ENCODE data around the gene SERHL2.
"Not testable (repeated sequence)": the region's sequence is repeated elsewhere in the genome, so short reads cannot be mapped to it uniquely, and the experiment has no call there.

SERHL2 gene

GRCh38 chr22:42614312-42615091, 60.7 kb downstream of the SERHL2 start, which contains the start of gene POLDIP3:
TSS of gene POLDIP3 (minus strand) at chr22:42614883. CDS start at chr22:42614857, 26 bp downstream.
- Mint-ChIP-seq H3K27me3 (no peaks in the 10 kb centered on the region), H3K9me3 (no peaks in the 10 kb centered on the region), H3K4me3 (peak within 1 kb of the TSS; percentile 94), H3K4me1 (ENCODE audit: low read depth) (peaks cover 67% of the 10 kb centered on the region), H3K36me3 (ENCODE audit: low read depth) (peaks cover 61% of the 10 kb centered on the region), H3K27ac (peak within 1 kb of the TSS; percentile 100)
- intact Hi-C loops (cut with micrococcal nuclease), result loop anchor here (2.0 kb wide), 1 partner anchor 34 kb away; the partner anchor contains the start of gene CYB5R3

- Mint-ChIP-seq H3K4me1 (ENCODE audit: low read depth) (peaks cover 60% of the 10 kb centered on the region), H3K36me3 (ENCODE audit: low read depth) (peaks cover 61% of the 10 kb centered on the region), H3K27ac (peak overlapping the region; percentile 100), H3K9me3 (no peaks in the 10 kb centered on the region), H3K4me3 (peak overlapping the region; percentile 94), H3K27me3 (no peaks in the 10 kb centered on the region)
- intact Hi-C loops (cut with micrococcal nuclease), result loop anchor here (2.0 kb wide), 1 partner anchor 34 kb away; the partner anchor contains the start of gene CYB5R3
These were observed 61.5 kb downstream of the SERHL2 start for GRCh38 chr22:42615092-42615859.

GRCh38 chr22:42615860-42616175, 62.1 kb downstream of the SERHL2 start:
- peak overlapping the region; percentile 94 for H3K4me3 Mint-ChIP-seq
- intact Hi-C loops (cut with micrococcal nuclease), result loop anchor here (2.0 kb wide), 1 partner anchor 33 kb away; the partner anchor contains the start of gene CYB5R3
- not testable (repeated sequence) for H3K27me3 Mint-ChIP-seq, H3K9me3 Mint-ChIP-seq
- peaks cover 54% of the 10 kb centered on the region for H3K4me1 Mint-ChIP-seq (ENCODE audit: low read depth)
- peak overlapping the region; percentile 100 for H3K27ac Mint-ChIP-seq
- H3K36me3 Mint-ChIP-seq (ENCODE audit: low read depth), result peaks cover 62% of the 10 kb centered on the region

- no peak overlapping the region for H3K4me3 Mint-ChIP-seq
These were observed 63.6 kb downstream of the SERHL2 start for GRCh38 chr22:42617155-42617983.

GRCh38 chr22:42619261-42620063, 65.7 kb downstream of the SERHL2 start:
- no peak overlapping the region for H3K4me3 Mint-ChIP-seq
- peaks cover 47% of the 10 kb centered on the region for H3K4me1 Mint-ChIP-seq (ENCODE audit: low read depth)
- no peak overlapping the region for H3K27ac Mint-ChIP-seq
- no peaks in the 10 kb centered on the region for H3K27me3 Mint-ChIP-seq
- H3K36me3 Mint-ChIP-seq (ENCODE audit: low read depth), result peaks cover 65% of the 10 kb centered on the region
- H3K9me3 Mint-ChIP-seq, result no peaks in the 10 kb centered on the region
- intact Hi-C loops (cut with micrococcal nuclease), result no loop called here

More at GRCh38 chr22:42617155-42617983, 63.6 kb downstream of the SERHL2 start:
- Mint-ChIP-seq H3K27ac (peak overlapping the region; percentile 50), H3K9me3 (no peaks in the 10 kb centered on the region), H3K27me3 (no peaks in the 10 kb centered on the region), H3K36me3 (ENCODE audit: low read depth) (peaks cover 63% of the 10 kb centered on the region), H3K4me1 (ENCODE audit: low read depth) (peaks cover 52% of the 10 kb centered on the region)
- intact Hi-C loops (cut with micrococcal nuclease), result no loop called here

GRCh38 chr22:42620084-42620483, 66.3 kb downstream of the SERHL2 start:
- H3K27me3 Mint-ChIP-seq, result no peaks in the 10 kb centered on the region
- intact Hi-C loops (cut with micrococcal nuclease), result no loop called here
- peaks cover 45% of the 10 kb centered on the region for H3K4me1 Mint-ChIP-seq (ENCODE audit: low read depth)
- H3K27ac Mint-ChIP-seq, result no peak overlapping the region
- H3K9me3 Mint-ChIP-seq, result no peaks in the 10 kb centered on the region
- peaks cover 66% of the 10 kb centered on the region for H3K36me3 Mint-ChIP-seq (ENCODE audit: low read depth)
- no peak overlapping the region for H3K4me3 Mint-ChIP-seq

GRCh38 chr22:42621505-42622002, 67.8 kb downstream of the SERHL2 start:
- peaks cover 81% of the 10 kb centered on the region for H3K36me3 Mint-ChIP-seq (ENCODE audit: low read depth)
- intact Hi-C loops (cut with micrococcal nuclease), result no loop called here
- H3K27ac Mint-ChIP-seq, result no peak overlapping the region
- H3K4me3 Mint-ChIP-seq, result no peak overlapping the region
- no peaks in the 10 kb centered on the region for H3K9me3 Mint-ChIP-seq
- peaks cover 31% of the 10 kb centered on the region for H3K4me1 Mint-ChIP-seq (ENCODE audit: low read depth)
- no peaks in the 10 kb centered on the region for H3K27me3 Mint-ChIP-seq

- Mint-ChIP-seq H3K9me3 (no peaks in the 10 kb centered on the region), H3K27ac (peak overlapping the region; percentile 32), H3K4me1 (ENCODE audit: low read depth) (peaks cover 31% of the 10 kb centered on the region), H3K36me3 (ENCODE audit: low read depth) (peaks cover 87% of the 10 kb centered on the region), H3K27me3 (no peaks in the 10 kb centered on the region), H3K4me3 (no peak overlapping the region)
- intact Hi-C loops (cut with micrococcal nuclease), result no loop called here
These were observed 68.4 kb downstream of the SERHL2 start for GRCh38 chr22:42622061-42622710.

- Mint-ChIP-seq H3K4me1 (ENCODE audit: low read depth) (peaks cover 22% of the 10 kb centered on the region), H3K27ac (no peak overlapping the region), H3K4me3 (no peak overlapping the region), H3K36me3 (ENCODE audit: low read depth) (peaks cover 99% of the 10 kb centered on the region), H3K9me3 (no peaks in the 10 kb centered on the region), H3K27me3 (no peaks in the 10 kb centered on the region)
- intact Hi-C loops (cut with micrococcal nuclease), result no loop called here
These were observed 69.6 kb downstream of the SERHL2 start for GRCh38 chr22:42623301-42623751.

Measured in dendritic cell treated with granulocyte-macrophage colony-stimulating factor and Interleukin-4, amounts not matched to agents 40 ng/mL and 50 ng/mL, for 4 days (primary cell).